B cell (primary cell): ENCODE results near the gene VENTX.

Experiments
- EZH2 ChIP-seq: IDR thresholded peaks from 2 replicates; pipeline ENCODE4 v1.6.1; 2012; ENCODE audit warnings: borderline replicate concordance, low read depth, mild to moderate bottlenecking, moderate library complexity, low read length; ENCODE audit not compliant: insufficient read depth, poor library complexity, severe bottlenecking
- TF ChIP-seq, protein P1 (sequence below): fragments of 200-600 bp; IDR thresholded peaks from one replicate; pipeline ENCODE4 v1.8.0; 2022; ENCODE audit warnings: antibody characterized with exemption, mild to moderate bottlenecking

DNA sequence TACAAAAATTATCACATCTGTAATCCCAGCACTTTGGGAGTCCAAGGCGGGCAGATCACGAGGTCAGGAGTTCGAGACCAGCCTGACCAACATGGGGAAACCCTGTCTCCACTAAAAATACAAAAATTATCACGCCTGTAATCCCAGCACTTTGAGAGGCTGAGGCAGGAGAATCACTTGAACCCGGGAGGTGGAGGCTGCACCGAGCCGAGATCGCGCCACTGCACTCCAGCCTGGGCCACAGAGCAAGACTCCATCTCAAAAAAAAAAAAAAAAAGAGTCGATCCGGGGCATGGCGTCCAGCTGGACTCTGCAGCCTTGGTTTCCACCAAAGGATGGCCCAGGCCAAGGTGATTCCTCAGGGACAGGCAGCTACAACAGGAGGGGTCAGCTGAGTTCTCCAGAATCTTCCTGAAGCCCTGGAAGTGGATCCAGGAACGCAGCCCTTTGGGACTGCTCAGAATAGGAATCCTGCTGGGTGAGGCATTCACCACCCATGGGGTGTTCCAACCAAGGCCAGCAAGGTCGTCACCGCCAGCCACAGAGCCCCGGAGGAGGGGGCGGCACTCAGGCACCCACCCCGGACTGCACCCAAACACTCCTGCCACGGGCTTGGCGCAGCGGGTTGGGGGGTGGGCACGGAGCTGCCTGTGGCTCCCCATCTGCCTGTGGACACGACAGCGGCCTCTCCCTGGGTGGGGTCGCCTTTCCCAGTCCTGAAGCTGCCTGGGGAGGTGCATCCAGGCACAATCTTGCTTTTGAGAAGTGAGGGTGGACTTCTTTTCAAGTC lies 19.7 kb upstream of the VENTX start:
- TF ChIP-seq, protein P1, sequence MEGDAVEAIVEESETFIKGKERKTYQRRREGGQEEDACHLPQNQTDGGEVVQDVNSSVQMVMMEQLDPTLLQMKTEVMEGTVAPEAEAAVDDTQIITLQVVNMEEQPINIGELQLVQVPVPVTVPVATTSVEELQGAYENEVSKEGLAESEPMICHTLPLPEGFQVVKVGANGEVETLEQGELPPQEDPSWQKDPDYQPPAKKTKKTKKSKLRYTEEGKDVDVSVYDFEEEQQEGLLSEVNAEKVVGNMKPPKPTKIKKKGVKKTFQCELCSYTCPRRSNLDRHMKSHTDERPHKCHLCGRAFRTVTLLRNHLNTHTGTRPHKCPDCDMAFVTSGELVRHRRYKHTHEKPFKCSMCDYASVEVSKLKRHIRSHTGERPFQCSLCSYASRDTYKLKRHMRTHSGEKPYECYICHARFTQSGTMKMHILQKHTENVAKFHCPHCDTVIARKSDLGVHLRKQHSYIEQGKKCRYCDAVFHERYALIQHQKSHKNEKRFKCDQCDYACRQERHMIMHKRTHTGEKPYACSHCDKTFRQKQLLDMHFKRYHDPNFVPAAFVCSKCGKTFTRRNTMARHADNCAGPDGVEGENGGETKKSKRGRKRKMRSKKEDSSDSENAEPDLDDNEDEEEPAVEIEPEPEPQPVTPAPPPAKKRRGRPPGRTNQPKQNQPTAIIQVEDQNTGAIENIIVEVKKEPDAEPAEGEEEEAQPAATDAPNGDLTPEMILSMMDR, result no peak
- no peak for TF ChIP-seq EZH2
